GM12878 (cell line): ENCODE measurements around the gene MRPL53. TPM values are rescaled to one million over a fixed set of nuclear protein-coding genes. Genes with fewer than 3 reads are reported as not detected.

Experiments
- ATF3 ChIP-seq: IDR thresholded peaks from 2 replicates; pipeline ENCODE4 v1.6.1; 2011; ENCODE audit warnings: low read depth, mild to moderate bottlenecking, low read length, moderate library complexity, borderline replicate concordance; ENCODE audit errors: extremely low read depth
- BCL11A ChIP-seq: IDR thresholded peaks from 2 replicates; pipeline ENCODE4 v1.6.1; 2011; ENCODE audit warnings: low read depth, low read length
- CHD1 ChIP-seq: IDR thresholded peaks from 2 replicates; pipeline ENCODE4 v1.6.1; 2012; ENCODE audit warnings: low read depth, low read length, improper control_type of control experiment
- CHD2 ChIP-seq: IDR thresholded peaks from 2 replicates; pipeline ENCODE4 v1.6.1; 2011; ENCODE audit warnings: low read depth, low read length, improper control_type of control experiment, borderline replicate concordance
- FOS ChIP-seq: IDR thresholded peaks from 3 replicates; pipeline ENCODE4 v1.6.1; 2011; ENCODE audit warnings: borderline replicate concordance; ENCODE audit not compliant: insufficient read length; ENCODE audit errors: extremely low read depth
- IRF5 ChIP-seq: fragments of 450-650 bp; IDR thresholded peaks from 2 replicates; pipeline ENCODE4 v1.6.1; 2017; ENCODE audit warnings: borderline replicate concordance
- MEF2B ChIP-seq: fragments of 450-650 bp; IDR thresholded peaks from 2 replicates; pipeline ENCODE4 v1.6.1; 2018; ENCODE audit warnings: mild to moderate bottlenecking, moderate library complexity; ENCODE audit not compliant: partially characterized antibody, poor library complexity, severe bottlenecking
- MYB ChIP-seq: fragments of 150-350 bp; IDR thresholded peaks from 2 replicates; pipeline ENCODE4 v1.6.1; 2014; ENCODE audit warnings: mild to moderate bottlenecking, low read depth, low read length, borderline replicate concordance
- NFIC ChIP-seq: IDR thresholded peaks from 2 replicates; pipeline ENCODE4 v1.6.1; 2012; ENCODE audit warnings: low read depth, mild to moderate bottlenecking, inconsistent platforms, low read length, moderate library complexity
- POLR2AphosphoS2 ChIP-seq: IDR thresholded peaks from 2 replicates; pipeline ENCODE4 v1.6.1; 2011; ENCODE audit warnings: low read depth, mild to moderate bottlenecking, low read length, improper control_type of control experiment, moderate library complexity
- SMAD5 ChIP-seq: IDR thresholded peaks from 2 replicates; pipeline ENCODE4 v1.6.1; 2016; ENCODE audit warnings: antibody characterized with exemption, low read depth
- SP1 ChIP-seq: IDR thresholded peaks from one replicate; pipeline ENCODE4 v1.6.1; 2011; ENCODE audit warnings: low read depth, low read length
- SPI1 ChIP-seq: IDR thresholded peaks from 2 replicates; pipeline ENCODE4 v1.6.1; 2011; ENCODE audit warnings: low read depth, mild to moderate bottlenecking, low read length, moderate library complexity, borderline replicate concordance; ENCODE audit not compliant: insufficient read depth
- SUPT20H ChIP-seq: IDR thresholded peaks from 2 replicates; pipeline ENCODE4 v1.6.1; 2011; ENCODE audit warnings: low read depth, mild to moderate bottlenecking, low read length, moderate library complexity, borderline replicate concordance; ENCODE audit not compliant: control insufficient read depth
- SUZ12 ChIP-seq: fragments of 200-600 bp; sonication (generic); IDR thresholded peaks from one replicate; pipeline ENCODE4 v1.6.1; 2018; ENCODE audit warnings: antibody characterized with exemption, mild to moderate bottlenecking; ENCODE audit not compliant: unreplicated experiment
- YBX1 ChIP-seq: fragments of 450-650 bp; IDR thresholded peaks from 2 replicates; pipeline ENCODE4 v1.6.1; 2016; ENCODE audit warnings: antibody characterized with exemption
- ZNF24 ChIP-seq: fragments of 450-650 bp; IDR thresholded peaks from 2 replicates; pipeline ENCODE4 v1.6.1; 2017; ENCODE audit warnings: antibody characterized with exemption, mild to moderate bottlenecking
- ZNF274 ChIP-seq: IDR thresholded peaks from one replicate; pipeline ENCODE4 v1.8.0; 2011; ENCODE audit not compliant: insufficient read length, insufficient read depth
- ZZZ3 ChIP-seq: IDR thresholded peaks from 2 replicates; pipeline ENCODE4 v1.6.1; 2011; ENCODE audit warnings: low read depth; ENCODE audit not compliant: control insufficient read depth, insufficient read length
- polyA plus RNA-seq, 11 experiments: library from polyadenylated mRNA; depleted of rRNA in 4 of 11; unstranded in 6 of 11; stranded (reverse) in 5 of 11; fragments of >200 nt; fragmentation: Nextera tagmentation in 4 of 11; fragmentation: Illumina TruSeq in 1 of 11; extraction: Ambion mirVana in 4 of 11; extraction: Trizol in 1 of 11; gene quantifications; 1 replicate in 1 of 11; 2 replicates in 10 of 11; pipeline versions ENCODE4 v1.2.1 to v1.2.3, GENCODE V29; 2011 to 2016; ENCODE audit warnings: inconsistent platforms in 2 of 11, missing spikeins in 2 of 11, low read depth in 1 of 11
- total RNA-seq, 4 experiments: library from RNA; depleted of rRNA in 3 of 4; stranded (reverse); fragments of >200 nt in 3 of 4; fragmentation: Illumina TruSeq in 1 of 4; extraction: Trizol in 1 of 4; gene quantifications; 2 replicates each; pipeline versions ENCODE4 v1.2.1 to v1.2.3, GENCODE V29; 2013 to 2021
- TF ChIP-seq, protein P1 (sequence below): fragments of 450-650 bp; IDR thresholded peaks from 2 replicates; pipeline ENCODE4 v1.6.1; 2017; ENCODE audit warnings: mild to moderate bottlenecking, moderate library complexity
- TF ChIP-seq, protein P2 (sequence below): fragments of 450-650 bp; IDR thresholded peaks from 2 replicates; pipeline ENCODE4 v1.6.1; 2018; ENCODE audit warnings: borderline replicate concordance, mild to moderate bottlenecking; ENCODE audit not compliant: partially characterized antibody

MRPL53 gene
- total and polyA plus RNA-seq, 10 of the 15 experiments (the other 5 are each of a cell fraction or from before 2014, with no cell fraction given): 15.1 to 167 (median 80.9) TPM

GRCh38 chr2:74457549-74458131 lies 14.8 kb downstream of the MRPL53 start (continued):
- TF ChIP-seq IRF5: no peak
- TF ChIP-seq CHD2: peak; percentile 66; the same call in 1 of the 2 replicates
- no peak for TF ChIP-seq ZNF24
- TF ChIP-seq, protein P1, sequence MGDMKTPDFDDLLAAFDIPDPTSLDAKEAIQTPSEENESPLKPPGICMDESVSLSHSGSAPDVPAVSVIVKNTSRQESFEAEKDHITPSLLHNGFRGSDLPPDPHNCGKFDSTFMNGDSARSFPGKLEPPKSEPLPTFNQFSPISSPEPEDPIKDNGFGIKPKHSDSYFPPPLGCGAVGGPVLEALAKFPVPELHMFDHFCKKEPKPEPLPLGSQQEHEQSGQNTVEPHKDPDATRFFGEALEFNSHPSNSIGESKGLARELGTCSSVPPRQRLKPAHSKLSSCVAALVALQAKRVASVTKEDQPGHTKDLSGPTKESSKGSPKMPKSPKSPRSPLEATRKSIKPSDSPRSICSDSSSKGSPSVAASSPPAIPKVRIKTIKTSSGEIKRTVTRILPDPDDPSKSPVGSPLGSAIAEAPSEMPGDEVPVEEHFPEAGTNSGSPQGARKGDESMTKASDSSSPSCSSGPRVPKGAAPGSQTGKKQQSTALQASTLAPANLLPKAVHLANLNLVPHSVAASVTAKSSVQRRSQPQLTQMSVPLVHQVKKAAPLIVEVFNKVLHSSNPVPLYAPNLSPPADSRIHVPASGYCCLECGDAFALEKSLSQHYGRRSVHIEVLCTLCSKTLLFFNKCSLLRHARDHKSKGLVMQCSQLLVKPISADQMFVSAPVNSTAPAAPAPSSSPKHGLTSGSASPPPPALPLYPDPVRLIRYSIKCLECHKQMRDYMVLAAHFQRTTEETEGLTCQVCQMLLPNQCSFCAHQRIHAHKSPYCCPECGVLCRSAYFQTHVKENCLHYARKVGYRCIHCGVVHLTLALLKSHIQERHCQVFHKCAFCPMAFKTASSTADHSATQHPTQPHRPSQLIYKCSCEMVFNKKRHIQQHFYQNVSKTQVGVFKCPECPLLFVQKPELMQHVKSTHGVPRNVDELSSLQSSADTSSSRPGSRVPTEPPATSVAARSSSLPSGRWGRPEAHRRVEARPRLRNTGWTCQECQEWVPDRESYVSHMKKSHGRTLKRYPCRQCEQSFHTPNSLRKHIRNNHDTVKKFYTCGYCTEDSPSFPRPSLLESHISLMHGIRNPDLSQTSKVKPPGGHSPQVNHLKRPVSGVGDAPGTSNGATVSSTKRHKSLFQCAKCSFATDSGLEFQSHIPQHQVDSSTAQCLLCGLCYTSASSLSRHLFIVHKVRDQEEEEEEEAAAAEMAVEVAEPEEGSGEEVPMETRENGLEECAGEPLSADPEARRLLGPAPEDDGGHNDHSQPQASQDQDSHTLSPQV: no peak
- TF ChIP-seq, protein P2, sequence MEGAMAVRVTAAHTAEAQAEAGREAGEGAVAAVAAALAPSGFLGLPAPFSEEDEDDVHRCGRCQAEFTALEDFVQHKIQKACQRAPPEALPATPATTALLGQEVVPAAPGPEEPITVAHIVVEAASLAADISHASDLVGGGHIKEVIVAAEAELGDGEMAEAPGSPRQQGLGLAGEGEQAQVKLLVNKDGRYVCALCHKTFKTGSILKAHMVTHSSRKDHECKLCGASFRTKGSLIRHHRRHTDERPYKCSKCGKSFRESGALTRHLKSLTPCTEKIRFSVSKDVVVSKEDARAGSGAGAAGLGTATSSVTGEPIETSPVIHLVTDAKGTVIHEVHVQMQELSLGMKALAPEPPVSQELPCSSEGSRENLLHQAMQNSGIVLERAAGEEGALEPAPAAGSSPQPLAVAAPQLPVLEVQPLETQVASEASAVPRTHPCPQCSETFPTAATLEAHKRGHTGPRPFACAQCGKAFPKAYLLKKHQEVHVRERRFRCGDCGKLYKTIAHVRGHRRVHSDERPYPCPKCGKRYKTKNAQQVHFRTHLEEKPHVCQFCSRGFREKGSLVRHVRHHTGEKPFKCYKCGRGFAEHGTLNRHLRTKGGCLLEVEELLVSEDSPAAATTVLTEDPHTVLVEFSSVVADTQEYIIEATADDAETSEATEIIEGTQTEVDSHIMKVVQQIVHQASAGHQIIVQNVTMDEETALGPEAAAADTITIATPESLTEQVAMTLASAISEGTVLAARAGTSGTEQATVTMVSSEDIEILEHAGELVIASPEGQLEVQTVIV: no peak
- TF ChIP-seq MEF2B: peak; percentile 54
- TF ChIP-seq ZZZ3: no peak
- no peak for TF ChIP-seq ZNF274
- no peak for TF ChIP-seq BCL11A
- no peak for TF ChIP-seq SUZ12
- no peak for TF ChIP-seq MYB
- TF ChIP-seq SUPT20H: no peak
- peak; percentile 57; the same call in 1 of the 2 replicates for TF ChIP-seq SMAD5
- no peak for TF ChIP-seq SP1
- TF ChIP-seq YBX1: no peak
- no peak for TF ChIP-seq NFIC
- TF ChIP-seq POLR2AphosphoS2: no peak
- no peak for TF ChIP-seq FOS
- no peak for TF ChIP-seq CHD1
- no peak for TF ChIP-seq SPI1
- TF ChIP-seq ATF3: no peak
